Muscle layer of colon (tissue), 2 donors: ENCODE data around the gene AUTS2.

Experiments used
- H3K27ac ChIP-seq: one replicate; pipeline ENCODE4 v1.7.0; 2013; ENCODE audit warnings: low read depth, mild to moderate bottlenecking, low read length, moderate library complexity
- H3K27me3 ChIP-seq, 2 donors: one replicate each; pipeline ENCODE4 v1.7.0; 2013; ENCODE audit warnings: low read length in 2 of 2, mild to moderate bottlenecking in 2 of 2; ENCODE audit not compliant: insufficient read depth in 2 of 2, control insufficient read depth in 1 of 2
- H3K36me3 ChIP-seq: one replicate; pipeline ENCODE4 v1.7.0; 2013; ENCODE audit warnings: mild to moderate bottlenecking, low read length; ENCODE audit not compliant: insufficient read depth
- H3K4me1 ChIP-seq: one replicate; pipeline ENCODE4 v1.7.0; 2013; ENCODE audit warnings: mild to moderate bottlenecking, low read length; ENCODE audit not compliant: insufficient read depth
- H3K4me3 ChIP-seq, 2 donors: one replicate each; pipeline ENCODE4 v1.7.0; 2013; ENCODE audit warnings: low read length in 2 of 2, low read depth in 1 of 2, mild to moderate bottlenecking in 1 of 2, moderate library complexity in 1 of 2
- H3K9ac ChIP-seq: one replicate; pipeline ENCODE4 v1.7.0; 2013; ENCODE audit warnings: low read length
- H3K9me3 ChIP-seq: one replicate; pipeline ENCODE4 v1.7.0; 2013; ENCODE audit warnings: mild to moderate bottlenecking, low read length
- donor health status: abdominal sarcoma.
- donor health status: Adenocarcinoma of cecum.

The AUTS2 gene

GRCh38 chr7:69678494-69679187, 80.4 kb downstream of the AUTS2 start:
- Histone ChIP-seq H3K9ac (no peak overlapping the region), H3K27ac (no peak overlapping the region), H3K4me3 (peak overlapping the region in 1 of 2 donors; percentile 2), H3K9me3 (no peaks in the 10 kb centered on the region), H3K36me3 (no peaks in the 10 kb centered on the region), H3K4me1 (peaks cover 36% of the 10 kb centered on the region), H3K27me3 (no peaks in the 10 kb centered on the region)

- Histone ChIP-seq H3K27me3 (no peaks in the 10 kb centered on the region), H3K9me3 (no peaks in the 10 kb centered on the region), H3K4me3 (no peak overlapping the region), H3K36me3 (no peaks in the 10 kb centered on the region), H3K4me1 (peaks cover 45% of the 10 kb centered on the region), H3K27ac (no peak overlapping the region), H3K9ac (no peak overlapping the region)
These were observed 82.9 kb downstream of the AUTS2 start for GRCh38 chr7:69681181-69681580.

- Histone ChIP-seq H3K9me3 (no peaks in the 10 kb centered on the region), H3K27me3 (no peaks in the 10 kb centered on the region), H3K27ac (no peak overlapping the region), H3K4me3 (no peak overlapping the region), H3K36me3 (no peaks in the 10 kb centered on the region), H3K9ac (no peak overlapping the region), H3K4me1 (peaks cover 38% of the 10 kb centered on the region)
These were observed 84.2 kb downstream of the AUTS2 start for GRCh38 chr7:69682518-69682917.

GRCh38 chr7:69683002-69683401, 84.7 kb downstream of the AUTS2 start:
- Histone ChIP-seq H3K9me3 (no peaks in the 10 kb centered on the region), H3K4me3 (no peak overlapping the region), H3K27me3 (no peaks in the 10 kb centered on the region), H3K36me3 (no peaks in the 10 kb centered on the region), H3K27ac (no peak overlapping the region), H3K4me1 (peaks cover 38% of the 10 kb centered on the region), H3K9ac (no peak overlapping the region)

GRCh38 chr7:69684369-69685292, 86.4 kb downstream of the AUTS2 start:
- H3K9me3 ChIP-seq = no peaks in the 10 kb centered on the region
- peaks cover 26% of the 10 kb centered on the region for H3K4me1 ChIP-seq
- no peak overlapping the region for H3K27ac ChIP-seq
- no peaks in the 10 kb centered on the region for H3K27me3 ChIP-seq
- no peak overlapping the region for H3K4me3 ChIP-seq
- no peak overlapping the region for H3K9ac ChIP-seq
- H3K36me3 ChIP-seq = no peaks in the 10 kb centered on the region

GRCh38 chr7:69685293-69685631, 87.0 kb downstream of the AUTS2 start:
- Histone ChIP-seq H3K36me3 (no peaks in the 10 kb centered on the region), H3K27ac (no peak overlapping the region), H3K27me3 (no peaks in the 10 kb centered on the region), H3K9me3 (no peaks in the 10 kb centered on the region), H3K4me3 (no peak overlapping the region), H3K4me1 (peaks cover 26% of the 10 kb centered on the region), H3K9ac (no peak overlapping the region)

GRCh38 chr7:69686366-69686765, 88.1 kb downstream of the AUTS2 start:
- Histone ChIP-seq H3K27ac (no peak overlapping the region), H3K9me3 (no peaks in the 10 kb centered on the region), H3K4me3 (no peak overlapping the region), H3K4me1 (peaks cover 22% of the 10 kb centered on the region), H3K36me3 (no peaks in the 10 kb centered on the region), H3K9ac (no peak overlapping the region), H3K27me3 (no peaks in the 10 kb centered on the region)

GRCh38 chr7:69687739-69688433, 89.6 kb downstream of the AUTS2 start:
- no peaks in the 10 kb centered on the region for H3K27me3 ChIP-seq
- H3K9me3 ChIP-seq = no peaks in the 10 kb centered on the region
- no peak overlapping the region for H3K27ac ChIP-seq

GRCh38 chr7:69690329-69690728, 92.1 kb downstream of the AUTS2 start:
- Histone ChIP-seq H3K9ac (no peak overlapping the region), H3K4me1 (peaks cover 12% of the 10 kb centered on the region), H3K4me3 (no peak overlapping the region), H3K27me3 (no peaks in the 10 kb centered on the region), H3K36me3 (no peaks in the 10 kb centered on the region), H3K9me3 (no peaks in the 10 kb centered on the region), H3K27ac (no peak overlapping the region)

More at GRCh38 chr7:69687739-69688433, 89.6 kb downstream of the AUTS2 start:
- Histone ChIP-seq H3K9ac (no peak overlapping the region), H3K4me3 (no peak overlapping the region), H3K4me1 (peaks cover 20% of the 10 kb centered on the region), H3K36me3 (no peaks in the 10 kb centered on the region)

- H3K9me3 ChIP-seq = no peaks in the 10 kb centered on the region
- no peaks in the 10 kb centered on the region for H3K36me3 ChIP-seq
- H3K9ac ChIP-seq = no peak overlapping the region
- H3K4me1 ChIP-seq = peaks cover 7% of the 10 kb centered on the region
- no peak overlapping the region for H3K27ac ChIP-seq
- no peak overlapping the region for H3K4me3 ChIP-seq
- no peaks in the 10 kb centered on the region for H3K27me3 ChIP-seq
These were observed 93.1 kb downstream of the AUTS2 start for GRCh38 chr7:69691327-69691726.

- H3K9ac ChIP-seq = no peak overlapping the region
- no peaks in the 10 kb centered on the region for H3K9me3 ChIP-seq
- no peak overlapping the region for H3K4me3 ChIP-seq
- H3K27ac ChIP-seq = no peak overlapping the region
- peaks cover 7% of the 10 kb centered on the region for H3K4me1 ChIP-seq
- H3K27me3 ChIP-seq = no peaks in the 10 kb centered on the region
- no peaks in the 10 kb centered on the region for H3K36me3 ChIP-seq
These were observed 93.5 kb downstream of the AUTS2 start for GRCh38 chr7:69691734-69692133.
